GM12892 (cell line): ENCODE results near the gene PCDH15.

Experiments used
- POLR2A ChIP-seq: IDR thresholded peaks from 2 replicates; pipeline ENCODE4 v1.6.1; 2011; ENCODE audit warnings: low read depth, low read length, control low read depth
- POLR2AphosphoS5 ChIP-seq: IDR thresholded peaks from 2 replicates; pipeline ENCODE4 v1.6.1; 2011; ENCODE audit warnings: low read depth, low read length, control low read depth
- TAF1 ChIP-seq: IDR thresholded peaks from 2 replicates; pipeline ENCODE4 v1.6.1; 2011; ENCODE audit warnings: low read depth, mild to moderate bottlenecking, control low read depth, low read length, borderline replicate concordance

DNA sequence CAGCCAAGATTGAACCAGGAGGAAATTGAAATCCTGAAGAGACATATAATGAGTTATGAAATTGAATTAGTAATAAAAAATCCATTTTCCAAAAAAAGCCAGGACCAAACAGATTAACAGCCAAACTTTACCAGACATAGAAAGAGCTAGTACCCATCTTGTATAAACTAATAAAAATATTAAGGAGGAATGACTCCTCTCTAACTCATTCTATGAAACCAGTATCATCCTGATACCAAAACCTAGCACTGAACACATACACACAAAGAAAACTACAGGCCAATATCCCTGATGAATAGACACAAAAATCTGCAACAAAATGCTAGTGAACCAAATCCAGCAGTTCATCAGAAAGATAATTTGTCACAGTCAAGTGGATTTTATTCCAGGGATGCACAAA, 140.6 kb downstream of the PCDH15 start:
- TF ChIP-seq POLR2A (no peak), POLR2AphosphoS5 (no peak), TAF1 (no peak)
